ENCODE results near the gene ITFG1.

Gene ITFG1

GRCh38 chr16:47310792-47311211 lies 150.1 kb downstream of the ITFG1 start:
- TF ChIP-seq, protein P1, sequence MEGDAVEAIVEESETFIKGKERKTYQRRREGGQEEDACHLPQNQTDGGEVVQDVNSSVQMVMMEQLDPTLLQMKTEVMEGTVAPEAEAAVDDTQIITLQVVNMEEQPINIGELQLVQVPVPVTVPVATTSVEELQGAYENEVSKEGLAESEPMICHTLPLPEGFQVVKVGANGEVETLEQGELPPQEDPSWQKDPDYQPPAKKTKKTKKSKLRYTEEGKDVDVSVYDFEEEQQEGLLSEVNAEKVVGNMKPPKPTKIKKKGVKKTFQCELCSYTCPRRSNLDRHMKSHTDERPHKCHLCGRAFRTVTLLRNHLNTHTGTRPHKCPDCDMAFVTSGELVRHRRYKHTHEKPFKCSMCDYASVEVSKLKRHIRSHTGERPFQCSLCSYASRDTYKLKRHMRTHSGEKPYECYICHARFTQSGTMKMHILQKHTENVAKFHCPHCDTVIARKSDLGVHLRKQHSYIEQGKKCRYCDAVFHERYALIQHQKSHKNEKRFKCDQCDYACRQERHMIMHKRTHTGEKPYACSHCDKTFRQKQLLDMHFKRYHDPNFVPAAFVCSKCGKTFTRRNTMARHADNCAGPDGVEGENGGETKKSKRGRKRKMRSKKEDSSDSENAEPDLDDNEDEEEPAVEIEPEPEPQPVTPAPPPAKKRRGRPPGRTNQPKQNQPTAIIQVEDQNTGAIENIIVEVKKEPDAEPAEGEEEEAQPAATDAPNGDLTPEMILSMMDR (IDR thresholded peaks at IDR 0.05; ENCODE audit: extremely low read depth, missing control alignments), result no peak
- peak; percentile 9 for DNase-seq (ENCODE audit: low spot score)

- TF ChIP-seq, protein P1 (IDR thresholded peaks at IDR 0.05; ENCODE audit: extremely low read depth, missing control alignments), result no peak
- no peak for DNase-seq (ENCODE audit: low spot score)
Measured at GRCh38 chr16:47309581-47310312, 151.1 kb downstream of the ITFG1 start.

- DNase-seq (ENCODE audit: low spot score), result no peak
- TF ChIP-seq, protein P1 (IDR thresholded peaks at IDR 0.05; ENCODE audit: extremely low read depth, missing control alignments), result no peak
Measured at GRCh38 chr16:47308601-47309000, 152.3 kb downstream of the ITFG1 start.

DNA sequence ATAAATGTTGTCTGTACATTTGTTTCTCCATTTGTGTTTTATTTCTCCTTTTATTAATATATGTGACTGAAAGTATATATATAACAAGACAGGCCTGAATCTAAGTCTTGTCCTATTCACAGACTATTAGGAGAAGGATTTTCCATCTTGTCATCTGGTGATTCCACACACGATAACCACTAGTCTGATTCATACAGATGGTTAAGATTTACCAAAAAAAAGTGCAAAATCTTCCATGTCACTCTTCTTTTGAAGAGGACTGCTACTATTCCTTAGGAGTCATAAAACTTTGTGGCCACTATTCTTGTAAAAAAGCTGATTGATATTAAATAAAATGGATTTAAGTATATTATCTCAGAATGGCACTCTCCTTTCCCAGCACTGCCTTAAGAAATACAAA lies 156.3 kb downstream of the ITFG1 start:
- DNase-seq (ENCODE audit: low spot score), result no peak
- TF ChIP-seq, protein P1 (IDR thresholded peaks at IDR 0.05; ENCODE audit: extremely low read depth, missing control alignments), result no peak

DNA sequence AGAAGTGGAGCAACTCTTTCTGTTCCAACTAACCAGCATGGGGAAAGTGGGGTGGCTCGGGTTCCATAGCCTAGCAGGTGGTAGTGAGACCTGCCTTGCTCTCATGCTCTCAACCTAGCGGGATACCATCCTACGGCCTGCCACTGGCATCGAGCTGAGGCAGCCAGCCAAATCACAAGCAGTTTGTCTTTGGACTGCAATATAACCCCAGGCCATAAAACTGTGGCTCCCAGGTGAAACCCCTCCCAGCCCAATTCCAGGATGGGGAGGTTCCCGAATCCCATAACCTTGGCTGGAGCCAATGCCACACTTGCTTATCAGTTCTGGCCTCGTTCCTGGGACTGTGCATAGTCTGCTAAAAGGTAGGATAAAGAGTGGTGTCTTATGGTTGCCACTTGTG lies 161.3 kb downstream of the ITFG1 start:
- TF ChIP-seq, protein P1 (IDR thresholded peaks at IDR 0.05; ENCODE audit: extremely low read depth, missing control alignments), result no peak
- DNase-seq (ENCODE audit: low spot score), result no peak

GRCh38 chr16:47284999-47285398 lies 175.9 kb downstream of the ITFG1 start:
- TF ChIP-seq, protein P1 (IDR thresholded peaks at IDR 0.05; ENCODE audit: extremely low read depth, missing control alignments), result no peak

GRCh38 chr16:47278306-47278970 lies 182.4 kb downstream of the ITFG1 start:
- no peak for DNase-seq (ENCODE audit: low spot score)
- TF ChIP-seq, protein P1 (IDR thresholded peaks at IDR 0.05; ENCODE audit: extremely low read depth, missing control alignments), result no peak

More at GRCh38 chr16:47284999-47285398, 175.9 kb downstream of the ITFG1 start:
- DNase-seq (ENCODE audit: low spot score), result no peak

Measured in GM20000 (cell line).